Endodermal cell (in vitro differentiated cells): ENCODE results near the gene CGB1. TPM values are rescaled to one million over a fixed set of nuclear protein-coding genes. Genes with fewer than 3 reads are reported as not detected.
A peak's percentile ranks its signal among the peaks of the same experiment; 100 is the strongest.

ENCODE experiments used
- DNase-seq: peaks from one replicate; pipeline ENCODE4 v3.0.0-alpha.2; 2017
- H3K27ac ChIP-seq: 2 replicates; pipeline ENCODE4 v1.5.1; 2013; ENCODE audit warnings: mild to moderate bottlenecking, low read depth, low read length, moderate library complexity
- H3K27me3 ChIP-seq: 2 replicates; pipeline ENCODE4 v1.6.1; 2013; ENCODE audit warnings: mild to moderate bottlenecking, low read length, moderate library complexity; ENCODE audit not compliant: insufficient read depth, control insufficient read depth, poor library complexity, severe bottlenecking
- H3K36me3 ChIP-seq: 2 replicates; pipeline ENCODE4 v1.7.0; 2013; ENCODE audit warnings: mild to moderate bottlenecking, low read length, moderate library complexity; ENCODE audit not compliant: control insufficient read depth, insufficient read depth
- H3K4me1 ChIP-seq: one replicate; pipeline ENCODE4 v1.7.0; 2013; ENCODE audit warnings: low read length; ENCODE audit not compliant: control insufficient read depth, insufficient read depth
- H3K4me3 ChIP-seq: 2 replicates; pipeline ENCODE4 v1.5.1; 2013; ENCODE audit warnings: mild to moderate bottlenecking, low read length, moderate library complexity
- H3K9ac ChIP-seq: 2 replicates; pipeline ENCODE4 v1.6.1; 2013; ENCODE audit warnings: mild to moderate bottlenecking, low read length, moderate library complexity; ENCODE audit not compliant: poor library complexity, severe bottlenecking; ENCODE audit errors: extremely low read depth
- H3K9me3 ChIP-seq: 2 replicates; pipeline ENCODE4 v1.6.1; 2013; ENCODE audit warnings: mild to moderate bottlenecking, low read length, moderate library complexity; ENCODE audit not compliant: control insufficient read depth
- H3K27ac Mint-ChIP-seq: 2 replicates; pipeline ENCODE4 v1.8.0; 2020; ENCODE audit warnings: mixed read lengths
- H3K27me3 Mint-ChIP-seq: 2 replicates; pipeline ENCODE4 v1.8.0; 2021; ENCODE audit warnings: mild to moderate bottlenecking, mixed read lengths; ENCODE audit not compliant: insufficient read depth
- H3K36me3 Mint-ChIP-seq: 2 replicates; pipeline ENCODE4 v1.8.0; 2020; ENCODE audit warnings: low read depth, mixed read lengths
- H3K4me1 Mint-ChIP-seq: 2 replicates; pipeline ENCODE4 v1.8.0; 2020; ENCODE audit warnings: mixed read lengths
- H3K4me3 Mint-ChIP-seq: 2 replicates; pipeline ENCODE4 v1.8.0; 2020; ENCODE audit warnings: mild to moderate bottlenecking, moderate library complexity, mixed read lengths
- H3K9me3 Mint-ChIP-seq: 2 replicates; pipeline ENCODE4 v1.8.0; 2020; ENCODE audit warnings: mild to moderate bottlenecking, mixed read lengths
- CTCF ChIP-seq: fragments of 200-600 bp; sonication (generic); conservative IDR thresholded peaks from 2 replicates; pipeline ENCODE4 v1.5.0; 2021; ENCODE audit warnings: antibody characterized with exemption, mild to moderate bottlenecking
- WGBS, 2 experiments: methylation state at CpG; one replicate each; pipeline versions ENCODE4 v1.1.5 to v1.1.7; 2013; ENCODE audit warnings: missing lambda C conversion rate in 2 of 2, mixed read lengths in 1 of 2; ENCODE audit not compliant: insufficient coverage in 1 of 2, insufficient read length in 1 of 2; 5-methylcytosine and 5-hydroxymethylcytosine counted together
- total RNA-seq, 2 donors: library from RNA; stranded (reverse); fragmentation: NEBNext Ultra II Directional in 1 of 2; extraction: Animal tissue kit (Norgen Biotek cat#: 25700) in 1 of 2; gene quantifications; 2 replicates in 1 of 2; 3 replicates in 1 of 2; pipeline ENCODE4 v1.2.1, GENCODE V29; 2021

The CGB1 gene
- total RNA-seq, 2 donors from 2014 or later, result not detected

DNA sequence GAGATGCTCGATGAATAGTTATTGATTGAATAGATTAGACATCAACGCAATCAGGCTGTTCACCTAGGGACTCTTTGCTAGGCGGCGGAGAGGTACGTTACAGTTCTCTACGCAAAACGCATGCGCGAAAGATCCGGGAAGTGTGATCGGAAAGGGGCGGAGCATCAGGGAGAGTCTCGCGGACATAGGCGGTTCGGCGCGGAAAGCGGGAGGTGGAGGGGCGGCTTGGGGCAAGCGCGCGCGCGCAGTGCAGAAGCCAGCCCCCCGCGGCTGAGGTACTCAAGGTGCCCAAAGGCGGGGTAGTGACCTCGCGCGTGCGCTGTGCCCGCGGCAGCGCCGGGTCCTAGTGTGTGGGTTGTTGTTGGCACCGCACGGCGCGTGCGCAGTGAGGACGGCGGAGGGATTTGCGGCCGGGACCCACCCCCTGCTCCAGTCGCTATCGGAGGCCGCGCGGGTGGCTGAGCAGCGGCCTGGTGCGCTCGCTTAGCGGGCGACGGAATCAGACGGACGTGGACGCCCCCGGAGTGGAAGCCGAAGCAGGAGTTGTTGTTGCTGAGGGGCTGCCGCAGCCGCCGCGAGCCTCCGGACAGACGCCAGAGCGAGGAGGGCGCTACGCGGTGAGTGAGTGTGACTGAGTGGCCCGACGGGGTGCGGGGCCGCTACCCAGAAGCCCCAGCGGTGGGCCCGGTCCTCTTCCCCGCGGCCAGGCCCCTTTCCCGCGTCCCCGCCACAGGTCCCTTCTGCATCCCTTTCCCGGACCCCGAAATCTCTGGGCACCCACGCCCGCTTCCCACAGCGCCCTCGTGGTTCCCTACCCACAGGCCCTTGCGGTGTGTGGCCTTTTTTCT lies 48.5 kb upstream of the CGB1 start, which contains the start of gene SNRNP70:
Gene SNRNP70, plus strand, starts transcription at position 432 of the 848 bp plus-strand sequence. CDS start 964 bp downstream, outside the sequence.
- Mint-ChIP-seq H3K36me3 (peaks cover 32% of the 10 kb centered on the region), H3K4me1 (peaks cover 10% of the 10 kb centered on the region), H3K27ac (peak within 1 kb of the TSS; percentile 95), H3K9me3 (peaks cover 4% of the 10 kb centered on the region), H3K27me3 (peaks cover 21% of the 10 kb centered on the region), H3K4me3 (peak within 1 kb of the TSS; percentile 95)
- Histone ChIP-seq H3K9me3 (no peaks in the 10 kb centered on the region), H3K36me3 (peaks cover 34% of the 10 kb centered on the region), H3K27me3 (peaks cover 4% of the 10 kb centered on the region), H3K4me3 (peak within 1 kb of the TSS; percentile 97), H3K27ac (peak within 1 kb of the TSS; percentile 91), H3K9ac (peak within 1 kb of the TSS; percentile 90), H3K4me1 (no peaks in the 10 kb centered on the region)
- 0% methylated on average over 46 to 89 of the region's 89 CpGs for WGBS, 2 experiments
- TF ChIP-seq CTCF, result no peak
- DNase-seq, result peak; percentile 100

DNA sequence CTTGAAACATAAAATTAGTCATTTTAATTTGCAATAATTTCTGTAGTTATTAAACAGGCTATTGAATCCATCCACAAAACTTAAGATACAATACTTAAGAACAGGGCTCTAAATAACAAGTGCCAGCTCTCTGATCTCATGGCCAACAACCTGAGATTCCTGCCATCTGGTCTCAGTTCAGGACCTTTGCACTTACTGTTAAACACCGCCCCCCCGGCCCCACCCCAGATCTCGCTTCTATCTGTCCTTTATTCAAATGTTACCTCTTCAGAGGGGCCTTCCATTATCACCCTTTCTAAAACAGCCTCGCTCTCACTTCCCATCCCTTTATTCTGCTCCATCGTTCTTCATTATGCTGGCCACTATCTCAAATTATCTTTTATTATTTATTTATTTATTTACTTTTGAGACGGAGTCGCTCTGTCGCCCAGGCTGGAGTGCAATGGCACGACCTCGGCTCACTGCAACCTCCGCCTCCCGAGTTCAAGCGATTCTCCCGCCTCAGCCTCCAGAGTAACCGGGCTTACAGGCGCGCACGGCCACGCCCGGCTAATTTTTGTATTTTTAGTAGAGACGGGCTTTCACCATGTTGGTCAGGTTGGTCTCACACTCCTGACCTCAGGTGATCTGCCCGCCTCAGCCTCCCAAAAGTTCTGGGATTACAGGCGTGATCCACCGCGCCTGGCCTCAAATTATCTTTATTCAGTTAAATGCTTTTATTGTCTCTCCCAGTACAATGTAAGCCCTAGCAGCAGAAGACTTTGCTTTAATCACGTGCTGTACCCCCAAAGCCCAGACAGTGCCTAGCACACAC lies 47.7 kb upstream of the CGB1 start:
- Histone ChIP-seq H3K4me1 (no peaks in the 10 kb centered on the region), H3K27ac (peak overlapping the region; percentile 51), H3K27me3 (peaks cover 12% of the 10 kb centered on the region), H3K9ac (peak overlapping the region; percentile 90), H3K4me3 (peak overlapping the region; percentile 97), H3K36me3 (peaks cover 28% of the 10 kb centered on the region), H3K9me3 (no peaks in the 10 kb centered on the region)
- H3K27ac Mint-ChIP-seq, result peak overlapping the region; percentile 95
- no peak for TF ChIP-seq CTCF
- 83 to 88% methylated on average over 19 to 26 of the region's 26 CpGs for WGBS, 2 experiments
- peaks cover 27% of the 10 kb centered on the region for H3K36me3 Mint-ChIP-seq
- peaks cover 10% of the 10 kb centered on the region for H3K4me1 Mint-ChIP-seq
- H3K4me3 Mint-ChIP-seq, result peak overlapping the region; percentile 95
- no peak for DNase-seq
- H3K9me3 Mint-ChIP-seq, result peaks cover 4% of the 10 kb centered on the region
- peaks cover 29% of the 10 kb centered on the region for H3K27me3 Mint-ChIP-seq

- no peaks in the 10 kb centered on the region for H3K4me1 ChIP-seq
- Mint-ChIP-seq H3K36me3 (peaks cover 4% of the 10 kb centered on the region), H3K9me3 (peaks cover 4% of the 10 kb centered on the region), H3K4me3 (no peak overlapping the region), H3K27me3 (peaks cover 46% of the 10 kb centered on the region), H3K27ac (no peak overlapping the region), H3K4me1 (peaks cover 5% of the 10 kb centered on the region)
- H3K4me3 ChIP-seq, result no peak overlapping the region
- H3K27ac ChIP-seq, result no peak overlapping the region
- no peak for TF ChIP-seq CTCF
- peaks cover 12% of the 10 kb centered on the region for H3K27me3 ChIP-seq
- 83 to 100% methylated on average over 1 of the region's 1 CpG for WGBS, 2 experiments
- DNase-seq, result no peak
- no peaks in the 10 kb centered on the region for H3K9me3 ChIP-seq
- H3K36me3 ChIP-seq, result peaks cover 2% of the 10 kb centered on the region
- H3K9ac ChIP-seq, result no peak overlapping the region
Measured at GRCh38 chr19:49081273-49081672, 44.6 kb upstream of the CGB1 start.
